Ovary (tissue), 3 donors: ENCODE results near the gene NLGN1.

Experiments used
- CTCF ChIP-seq, 3 donors: fragments of 450-650 bp in 2 of 3; fragments of 200-600 bp in 1 of 3; IDR thresholded peaks; one replicate each; pipeline versions ENCODE4 v1.5.1 to v1.8.0; 2016 to 2022; ENCODE audit warnings: antibody characterized with exemption in 3 of 3, mild to moderate bottlenecking in 1 of 3
- POLR2A ChIP-seq: fragments of 450-650 bp; IDR thresholded peaks from one replicate; pipeline ENCODE4 v1.6.1; 2017; ENCODE audit warnings: antibody characterized with exemption, mild to moderate bottlenecking, moderate library complexity
- donor health status: DM: no; HTN: no; CAD: no.

- TF ChIP-seq CTCF (IDR thresholded peaks at IDR 0.05), result no peak
- no peak for TF ChIP-seq POLR2A
These were observed 686.2 kb downstream of the NLGN1 start for GRCh38 chr3:174083706-174084105.
